ENCODE data around the gene ATXN1.

The ATXN1 gene

GRCh38 chr6:16696496-16696895 is 64.8 kb downstream of the ATXN1 start:
- DNase-seq = no peak

GRCh38 chr6:16694781-16695578 is 66.3 kb downstream of the ATXN1 start:
- no peak for DNase-seq

GRCh38 chr6:16691324-16691723 is 69.9 kb downstream of the ATXN1 start:
- DNase-seq = no peak

DNA sequence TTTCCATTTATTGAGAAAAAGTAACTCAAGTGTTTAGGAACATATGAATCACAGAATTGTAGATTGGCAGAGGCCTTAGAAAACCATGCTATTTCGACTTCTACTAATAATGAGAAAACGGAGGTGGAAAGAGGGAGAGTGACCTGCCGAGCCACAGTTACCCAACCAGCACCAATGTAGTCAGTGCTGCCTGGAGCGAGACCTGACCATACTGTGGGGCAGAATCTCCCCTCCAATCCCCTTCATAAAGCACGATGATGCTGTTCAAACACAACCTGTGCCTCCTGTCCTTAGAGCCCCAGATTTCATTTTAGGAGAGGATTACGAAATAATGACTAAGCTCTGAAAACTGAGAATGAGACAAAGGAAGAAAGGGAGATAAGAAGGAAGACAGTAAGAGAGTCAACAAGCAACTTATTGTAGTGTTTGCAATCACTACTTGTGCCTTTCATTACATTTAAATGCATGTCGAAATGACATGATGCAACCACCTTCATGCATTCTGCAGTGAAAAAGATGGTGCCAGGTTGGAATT is 70.6 kb downstream of the ATXN1 start:
- no peak for DNase-seq

DNA sequence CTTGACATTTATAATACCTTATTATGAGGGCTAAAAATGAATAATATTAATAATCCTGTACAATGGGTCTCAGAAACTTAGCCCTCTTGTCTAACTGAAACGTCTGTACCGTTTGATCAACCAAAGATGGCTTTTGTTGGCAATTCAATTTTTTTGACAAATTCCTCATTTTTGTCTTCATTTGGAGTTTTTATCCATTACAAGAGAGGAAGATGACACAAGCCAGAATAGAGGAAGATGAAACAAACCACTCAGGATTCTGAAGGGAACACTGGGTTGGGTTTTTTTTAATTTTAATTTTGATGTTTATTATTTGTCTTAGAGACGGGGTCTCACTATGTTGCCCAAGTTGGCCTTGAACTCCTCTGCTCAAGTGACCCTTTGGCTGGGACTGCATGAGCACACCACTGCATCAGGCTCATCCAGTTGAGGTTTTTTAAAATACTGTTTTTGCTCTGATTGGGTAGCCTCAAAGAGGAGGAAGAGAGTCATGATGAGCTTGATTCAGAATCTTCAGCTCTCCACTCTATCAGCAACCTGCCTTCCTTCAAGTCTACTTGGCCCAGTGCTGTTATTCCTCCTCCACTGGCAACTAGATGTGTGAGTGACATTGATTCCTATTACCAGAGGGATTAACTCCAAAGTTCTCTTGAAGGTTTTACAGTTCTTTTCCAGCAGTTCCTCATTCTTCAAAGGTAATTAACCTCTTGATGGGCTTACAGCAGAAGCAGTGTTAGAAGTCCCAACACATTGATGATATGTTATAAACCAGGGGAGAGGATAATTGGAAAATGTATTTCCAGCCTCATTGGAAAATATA is 71.3 kb downstream of the ATXN1 start:
- DNase-seq = no peak

- no peak for DNase-seq
Measured at GRCh38 chr6:16688984-16689636, 72.2 kb downstream of the ATXN1 start.

DNA sequence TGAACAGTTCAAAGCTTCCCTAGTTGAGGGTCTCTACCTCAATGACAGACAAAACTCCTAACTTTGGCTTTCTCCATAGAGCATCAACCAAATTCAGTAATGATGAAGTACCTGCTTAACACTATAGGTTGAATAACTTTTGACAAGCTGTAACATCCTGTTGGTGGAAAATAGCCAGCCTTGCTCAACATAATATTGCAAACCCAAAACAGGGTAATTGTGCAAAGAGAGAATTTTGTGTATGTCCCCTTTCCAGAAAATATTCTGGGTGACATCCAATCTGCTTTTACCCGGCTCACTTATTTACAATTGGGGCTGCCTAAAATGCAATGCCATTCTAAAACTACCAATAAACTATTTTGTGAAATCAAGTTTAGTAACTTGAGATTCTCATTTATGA is 72.8 kb downstream of the ATXN1 start:
- no peak for DNase-seq

- no peak for DNase-seq
Measured at GRCh38 chr6:16687045-16687444, 74.2 kb downstream of the ATXN1 start.

DNA sequence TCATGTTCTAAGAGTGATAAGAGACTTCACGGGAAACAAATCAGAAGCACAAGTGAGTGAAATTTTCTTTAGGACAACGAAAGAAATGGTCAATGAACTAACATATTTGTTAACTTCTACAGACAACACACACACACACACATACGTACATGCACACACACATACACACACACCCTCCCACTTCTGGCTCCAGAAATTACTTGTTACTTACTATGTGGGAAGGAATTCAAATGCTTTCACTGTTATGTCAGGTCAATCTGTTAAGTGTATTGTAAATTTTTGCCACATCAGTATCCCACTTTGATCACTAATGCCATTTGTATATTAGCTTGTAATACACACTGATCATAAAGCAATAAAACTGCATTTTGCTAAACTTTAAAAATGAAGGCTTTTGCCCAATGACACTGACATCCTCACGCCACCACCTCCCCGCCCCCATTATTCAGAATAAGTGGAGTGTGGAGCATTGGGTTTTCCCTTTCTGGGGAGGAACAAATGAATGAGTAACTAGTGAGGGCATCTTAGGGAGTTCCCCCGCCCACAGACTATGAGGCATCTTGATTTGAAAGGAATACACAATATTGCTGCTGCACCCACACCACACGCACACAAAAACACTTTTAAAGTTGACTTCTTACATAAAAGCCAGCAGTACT is 76.2 kb downstream of the ATXN1 start:
- no peak for DNase-seq

GRCh38 chr6:16684195-16684689 is 77.0 kb downstream of the ATXN1 start:
- no peak for DNase-seq

GRCh38 chr6:16683641-16684194 is 77.5 kb downstream of the ATXN1 start:
- no peak for DNase-seq

DNA sequence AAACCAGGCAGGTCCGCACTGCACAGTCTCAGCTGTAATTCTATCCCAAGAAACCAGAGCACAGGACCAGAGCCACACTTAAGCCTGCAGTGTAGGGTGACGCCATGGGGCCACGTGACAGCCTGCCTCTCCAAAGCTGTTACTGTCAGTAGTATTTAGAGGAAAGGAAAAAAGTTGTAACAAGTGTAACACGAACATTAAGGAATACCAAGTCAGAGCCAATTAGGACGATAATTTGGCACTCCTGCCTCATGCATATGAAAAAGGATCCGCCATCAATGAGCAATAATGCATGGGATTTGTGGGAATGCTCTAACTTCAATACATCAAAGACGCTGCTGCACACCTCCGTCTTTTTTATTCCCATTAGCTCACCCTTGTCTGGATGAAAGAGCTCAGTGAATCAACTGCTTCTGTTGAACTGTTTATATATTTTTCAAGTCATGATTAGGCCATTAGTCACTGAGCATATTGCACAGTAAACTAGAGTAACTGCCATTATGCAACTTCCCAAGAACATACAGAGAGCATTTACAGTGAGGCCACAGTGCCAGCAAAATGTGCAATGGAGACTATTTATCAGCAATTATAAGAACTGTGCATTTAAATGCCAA is 79.9 kb downstream of the ATXN1 start:
- no peak for DNase-seq

GRCh38 chr6:16679050-16679449 is 82.2 kb downstream of the ATXN1 start:
- DNase-seq = no peak

DNA sequence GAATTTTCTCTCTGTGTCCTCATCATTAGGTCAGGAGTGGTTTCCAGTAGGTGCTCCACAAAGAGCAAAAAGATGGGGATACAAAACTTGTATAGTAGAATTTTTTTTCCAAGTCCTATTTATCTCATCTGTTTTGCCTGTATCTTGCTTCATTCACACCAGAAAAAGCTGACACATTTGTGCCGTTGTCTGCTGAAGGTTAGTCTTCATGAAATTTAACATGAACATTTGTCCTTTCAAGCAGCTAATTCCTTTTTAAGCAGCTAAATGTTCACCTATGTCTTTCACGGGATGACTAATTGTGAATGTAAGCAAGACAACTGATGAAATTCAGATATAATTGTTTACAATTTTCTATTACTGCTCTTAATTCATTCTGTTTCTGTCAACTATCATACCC is 83.8 kb downstream of the ATXN1 start:
- no peak for DNase-seq

DNA sequence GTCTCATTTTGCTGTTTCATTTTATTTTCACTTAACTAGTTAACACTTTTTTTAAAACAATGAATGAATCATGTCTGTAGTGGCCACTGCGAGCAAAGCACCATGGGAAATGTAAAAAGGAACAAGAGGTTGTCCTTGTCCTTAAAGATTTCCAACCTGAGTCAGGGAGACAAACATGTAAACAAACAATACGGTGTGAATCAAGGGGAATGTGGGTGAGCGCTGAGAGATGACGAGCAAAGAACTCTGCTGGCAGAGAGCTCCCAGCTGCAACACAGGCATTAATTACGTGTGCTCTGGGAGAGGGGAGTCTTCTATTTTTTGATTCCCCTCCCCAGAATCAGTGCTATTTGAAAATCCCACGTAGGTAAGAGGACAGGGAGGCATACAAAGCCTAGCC is 84.3 kb downstream of the ATXN1 start:
- no peak for DNase-seq

- DNase-seq = no peak
Measured at GRCh38 chr6:16676376-16676775, 84.9 kb downstream of the ATXN1 start.

DNA sequence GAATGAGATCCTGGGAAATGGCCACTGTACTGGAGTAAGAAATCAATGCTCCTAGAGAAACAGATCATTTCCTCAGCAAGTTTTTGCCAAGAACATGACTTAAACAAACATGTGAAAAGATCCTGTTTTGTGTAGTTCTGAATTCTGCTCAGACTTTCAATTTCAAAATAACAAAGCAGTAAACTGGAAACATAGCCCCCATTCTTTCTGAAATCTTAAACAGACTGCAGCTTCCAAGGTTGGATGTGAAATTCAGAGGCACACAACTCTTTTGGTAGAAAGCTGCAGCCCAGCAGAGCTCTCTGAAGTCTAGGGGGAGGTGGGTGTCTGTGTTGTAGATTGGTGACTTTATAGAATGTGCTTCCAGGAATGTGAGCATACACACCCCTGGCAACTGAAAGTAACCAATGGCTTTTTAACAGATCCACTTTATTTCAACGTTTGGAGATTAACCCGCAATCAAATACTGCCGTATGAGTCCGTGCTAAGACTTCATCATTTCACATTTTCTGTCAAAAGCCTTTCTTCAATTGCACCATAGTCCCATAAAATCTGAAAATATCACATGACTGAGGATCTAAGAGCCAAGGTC is 86.4 kb downstream of the ATXN1 start:
- DNase-seq = no peak

- DNase-seq = no peak
Measured at GRCh38 chr6:16673011-16673797, 88.1 kb downstream of the ATXN1 start.

DNA sequence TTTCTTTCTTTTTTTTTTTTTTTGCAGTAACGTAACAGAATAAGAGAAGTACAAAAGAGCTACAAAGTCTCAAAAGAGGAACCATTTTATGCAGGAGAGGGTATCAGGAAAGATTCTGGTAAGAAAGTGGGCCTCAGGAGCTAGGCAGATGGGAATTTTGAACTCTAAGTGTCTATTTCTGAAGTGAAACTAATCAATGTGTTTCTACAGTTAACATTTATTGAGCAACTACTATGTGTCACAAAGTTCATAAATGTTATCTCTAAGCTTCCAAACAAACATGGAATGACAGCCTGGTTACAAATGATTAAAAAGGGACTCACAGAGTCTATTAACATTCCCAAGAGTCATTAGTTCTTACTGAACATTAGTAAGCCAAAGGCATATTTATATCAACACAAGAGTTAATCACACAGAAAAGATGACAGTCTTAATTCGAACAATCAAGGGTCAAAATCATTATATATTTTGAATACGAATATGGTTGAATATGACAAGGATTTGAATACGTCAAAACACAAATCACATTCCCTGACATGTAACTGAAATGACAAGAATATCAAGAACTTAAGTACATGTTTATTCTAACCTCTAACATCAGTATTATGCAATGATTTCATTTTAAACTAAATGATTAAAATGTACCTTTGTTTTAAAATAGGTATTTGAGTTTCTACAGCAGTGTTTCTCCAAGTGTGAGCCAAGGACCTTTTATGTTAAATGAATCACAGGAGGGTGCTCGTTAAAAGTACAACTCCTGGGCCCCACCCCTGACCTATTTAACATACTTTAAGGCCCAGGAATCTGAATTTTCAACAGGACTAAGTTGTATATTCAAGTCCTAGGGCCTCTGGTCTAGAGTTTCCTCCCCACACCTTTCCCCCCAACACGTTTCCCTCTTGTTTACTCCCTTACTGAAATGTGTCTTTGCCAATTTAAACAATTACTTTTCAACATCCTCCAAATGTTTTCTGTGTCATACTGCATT is 89.7 kb downstream of the ATXN1 start:
- no peak for DNase-seq

Data from NCI-H2107 (cell line).